Kidney (tissue), 14 donors: ENCODE measurements around the gene HSD17B8. TPM values are rescaled to one million over a fixed set of nuclear protein-coding genes. Genes with fewer than 3 reads are reported as not detected.

Source experiments
- DNase-seq, 5 donors: peaks; one replicate each; pipeline ENCODE4 v3.0.0-alpha.2; 2013 to 2020
- FAIRE-seq: peaks from 2 replicates; lab custom pipeline; 2012; peaks lifted over from hg19 to GRCh38; lab: Jason Lieb, UNC
- H3K27ac ChIP-seq, 2 donors: one replicate each; pipeline ENCODE4 v1.7.0; 2013; ENCODE audit warnings: low read depth in 2 of 2, low read length in 2 of 2, inconsistent platforms in 1 of 2
- H3K27me3 ChIP-seq: one replicate; pipeline ENCODE4 v1.7.1; 2013; ENCODE audit warnings: low read length, inconsistent platforms; ENCODE audit not compliant: control insufficient read depth, insufficient read depth
- H3K36me3 ChIP-seq, 3 donors: one replicate each; pipeline versions ENCODE4 v1.7.0 to v1.7.1; 2013; ENCODE audit warnings: low read length in 3 of 3, control low read depth in 1 of 3, inconsistent platforms in 1 of 3; ENCODE audit not compliant: insufficient read depth in 3 of 3, control insufficient read depth in 2 of 3
- H3K4me1 ChIP-seq, 3 donors: one replicate each; pipeline versions ENCODE4 v1.7.0 to v1.7.1; 2013; ENCODE audit warnings: low read length in 3 of 3, inconsistent platforms in 1 of 3, low read depth in 1 of 3; ENCODE audit not compliant: control insufficient read depth in 2 of 3, insufficient read depth in 2 of 3
- H3K4me3 ChIP-seq, 3 donors: one replicate each; pipeline versions ENCODE4 v1.7.0 to v1.8.1; 2013; ENCODE audit warnings: low read length in 3 of 3, control low read depth in 1 of 3, inconsistent platforms in 1 of 3
- H3K9ac ChIP-seq, 3 donors: one replicate each; pipeline versions ENCODE4 v1.7.0 to v1.7.1; 2013; ENCODE audit warnings: low read length in 3 of 3, control low read depth in 1 of 3, inconsistent platforms in 1 of 3
- H3K9me3 ChIP-seq, 3 donors: one replicate each; pipeline versions ENCODE4 v1.7.0 to v1.7.1; 2013; ENCODE audit warnings: low read length in 3 of 3, control low read depth in 1 of 3, inconsistent platforms in 1 of 3; ENCODE audit not compliant: control insufficient read depth in 2 of 3, insufficient read depth in 1 of 3
- CTCF ChIP-seq: IDR thresholded peaks from 3 replicates; pipeline ENCODE4 v1.5.1; 2012; ENCODE audit warnings: mild to moderate bottlenecking, moderate library complexity, borderline replicate concordance; ENCODE audit not compliant: insufficient read depth; ENCODE audit errors: extremely low read depth
- intact Hi-C: fragments of 100-400 bp; cut with DNase I; formaldehyde crosslinking; loops from one replicate; pipeline ENCODE4 v1.11.1; 2022
- polyA plus RNA-seq: library from polyadenylated mRNA; stranded (reverse); fragments of 350-450 nt; fragmentation: Illumina TruSeq; extraction: RNeasy Lipid Tissue Mini Kit (QIAGEN cat#74804); gene quantifications from one replicate; pipeline ENCODE4 v1.2.3, GENCODE V29; 2014; ENCODE audit warnings: low read depth, low replicate concordance; ENCODE audit not compliant: insufficient read depth
- total RNA-seq: library from RNA; stranded (reverse); fragmentation: NEBNext Ultra II Directional; extraction: Animal tissue kit (Norgen Biotek cat#: 25700); gene quantifications from one replicate; pipeline ENCODE4 v1.2.1, GENCODE V29; 2021
- donor health status: control.
- donor health status: control.
- donor health status: control.
- donor health status: control.
- donor health status: control.
- donor health status: DM: yes; HTN: yes; CAD: no.
- donor health status: Normal renal cell carcinoma (clear cell type).

Gene HSD17B8
- total and polyA plus RNA-seq, 2 donors from 2014 or later: 26.6 to 83.0 TPM

- Histone ChIP-seq H3K4me1 (no peaks in the 10 kb centered on the region), H3K36me3 (no peaks in the 10 kb centered on the region), H3K27me3 (no peaks in the 10 kb centered on the region), H3K9ac (no peak overlapping the region), H3K9me3 (no peaks in the 10 kb centered on the region), H3K4me3 (no peak overlapping the region), H3K27ac (no peak overlapping the region)
- no peak for FAIRE-seq
- DNase-seq: no peak
- TF ChIP-seq CTCF: no peak
- intact Hi-C loops: no loop called here
Observed at GRCh38 chr6:33169291-33170175, 34.9 kb upstream of the HSD17B8 start.

- no peak for TF ChIP-seq CTCF
- Histone ChIP-seq H3K4me3 (no peak overlapping the region), H3K27ac (no peak overlapping the region), H3K27me3 (no peaks in the 10 kb centered on the region), H3K9me3 (no peaks in the 10 kb centered on the region), H3K4me1 (no peaks in the 10 kb centered on the region), H3K9ac (no peak overlapping the region), H3K36me3 (no peaks in the 10 kb centered on the region)
- intact Hi-C loops: no loop called here
- FAIRE-seq (no peak), DNase-seq (no peak)
Observed at GRCh38 chr6:33170176-33171015, 34.1 kb upstream of the HSD17B8 start.

- Histone ChIP-seq H3K9ac (no peak overlapping the region), H3K9me3 (no peaks in the 10 kb centered on the region), H3K4me1 (no peaks in the 10 kb centered on the region), H3K27ac (no peak overlapping the region), H3K36me3 (no peaks in the 10 kb centered on the region), H3K4me3 (no peak overlapping the region), H3K27me3 (no peaks in the 10 kb centered on the region)
- TF ChIP-seq CTCF: no peak
- intact Hi-C loops: no loop called here
- no peak for FAIRE-seq
- DNase-seq: peak in 1 of 5 donors; percentile 25
Observed at GRCh38 chr6:33171016-33171879, 33.2 kb upstream of the HSD17B8 start.
